K562 (cell line): ENCODE measurements around the gene FHIP1B. TPM values are rescaled to one million over a fixed set of nuclear protein-coding genes. Genes with fewer than 3 reads are reported as not detected.

Experiments used
- ASH1L ChIP-seq: fragments of 450-650 bp; IDR thresholded peaks from 2 replicates; pipeline ENCODE4 v1.6.1; 2018; ENCODE audit warnings: borderline replicate concordance, mild to moderate bottlenecking, low read depth; ENCODE audit not compliant: partially characterized antibody
- CBFA2T2 ChIP-seq: fragments of 450-650 bp; conservative IDR thresholded peaks from 2 replicates; pipeline ENCODE4 v1.6.1; 2017; ENCODE audit warnings: mild to moderate bottlenecking
- CHD2 ChIP-seq: IDR thresholded peaks from 2 replicates; pipeline ENCODE4 v1.6.1; 2011; ENCODE audit warnings: low read depth, low read length
- ESRRA ChIP-seq: fragments of 450-650 bp; IDR thresholded peaks from 2 replicates; pipeline ENCODE4 v1.6.1; 2014; ENCODE audit warnings: low read depth, mild to moderate bottlenecking, moderate library complexity, borderline replicate concordance
- ETV5 ChIP-seq: sonication (generic); formaldehyde crosslinking; IDR thresholded peaks from 2 replicates; pipeline ENCODE4 v1.4.0; 2020; ENCODE audit warnings: low read depth, mild to moderate bottlenecking, missing genetic modification reagents
- HDAC1 ChIP-seq, 2 experiments: fragments of 450-650 bp; IDR thresholded peaks; 2 replicates each; pipeline ENCODE4 v1.6.1; 2016 to 2017; ENCODE audit warnings: inconsistent platforms in 1 of 2, mild to moderate bottlenecking in 1 of 2, moderate library complexity in 1 of 2
- MTF1 ChIP-seq: fragments of 250-450 bp; sonication (Bioruptor Pico); IDR thresholded peaks from 2 replicates; pipeline ENCODE4 v1.9.0; 2021; ENCODE audit warnings: moderate library complexity, mild to moderate bottlenecking, inconsistent platforms, borderline replicate concordance
- NCOA1 ChIP-seq: fragments of 450-650 bp; IDR thresholded peaks from 2 replicates; pipeline ENCODE4 v1.6.1; 2016; ENCODE audit warnings: low read depth
- NCOR1 ChIP-seq: fragments of 450-650 bp; IDR thresholded peaks from 2 replicates; pipeline ENCODE4 v1.6.1; 2016; ENCODE audit warnings: mild to moderate bottlenecking, moderate library complexity
- NFE2L1 ChIP-seq: fragments of 450-650 bp; IDR thresholded peaks from 2 replicates; pipeline ENCODE4 v1.6.1; 2016; ENCODE audit warnings: missing genetic modification characterization, low read depth, mild to moderate bottlenecking, missing compliant biosample characterization, moderate library complexity, borderline replicate concordance
- RBM17 ChIP-seq: fragments of 200-400 bp; formaldehyde crosslinking; IDR thresholded peaks from 2 replicates; pipeline ENCODE4 v1.6.1; 2017; ENCODE audit warnings: low read depth, mild to moderate bottlenecking, low read length, borderline replicate concordance
- SREBF2 ChIP-seq: sonication (generic); formaldehyde crosslinking; IDR thresholded peaks from 2 replicates; pipeline ENCODE4 v1.4.0; 2020; ENCODE audit warnings: mild to moderate bottlenecking, missing genetic modification reagents
- TAL1 ChIP-seq: fragments of 450-650 bp; IDR thresholded peaks from 2 replicates; pipeline ENCODE4 v1.6.1; 2016; ENCODE audit warnings: mild to moderate bottlenecking
- TRIM24 ChIP-seq, 2 experiments: fragments of 450-650 bp; IDR thresholded peaks; 2 replicates each; pipeline ENCODE4 v1.6.1; 2016
- ZFPM2 ChIP-seq: fragments of 250-450 bp; sonication (Bioruptor Pico); IDR thresholded peaks from 2 replicates; pipeline ENCODE4 v1.5.1; 2022; ENCODE audit warnings: mild to moderate bottlenecking
- polyA plus RNA-seq, 8 experiments: library from polyadenylated mRNA; depleted of rRNA in 4 of 8; stranded (reverse) in 5 of 8; unstranded in 3 of 8; fragments of >200 nt; fragmentation: Nextera tagmentation in 2 of 8; fragmentation: Illumina TruSeq in 1 of 8; extraction: Ambion mirVana in 2 of 8; extraction: Trizol in 1 of 8; gene quantifications; 2 replicates each; pipeline versions ENCODE4 v1.2.1 to v1.2.3, GENCODE V29; 2011 to 2014; ENCODE audit warnings: inconsistent platforms in 1 of 8, missing spikeins in 1 of 8
- total RNA-seq, 7 experiments: library from RNA; depleted of rRNA in 6 of 7; stranded (reverse); fragments of >200 nt in 6 of 7; fragmentation: Illumina TruSeq in 2 of 7; extraction: Trizol in 2 of 7; gene quantifications; 2 replicates each; pipeline versions ENCODE4 v1.2.1 to v1.2.3, GENCODE V29; 2011 to 2021; ENCODE audit warnings: low replicate concordance in 1 of 7
- TF ChIP-seq, protein P1 (sequence below): fragments of 450-650 bp; IDR thresholded peaks from 2 replicates; pipeline ENCODE4 v1.6.1; 2016; ENCODE audit warnings: mild to moderate bottlenecking
- TF ChIP-seq, protein P2 (sequence below): fragments of 450-650 bp; formaldehyde crosslinking; IDR thresholded peaks from 2 replicates; pipeline ENCODE4 v1.4.0; 2022; ENCODE audit warnings: mild to moderate bottlenecking, moderate library complexity
- TF ChIP-seq, protein P3 (sequence below), 2 experiments: fragments of 450-650 bp in 1 of 2; sonication (generic) in 1 of 2; formaldehyde crosslinking in 1 of 2; IDR thresholded peaks; 2 replicates each; pipeline versions ENCODE4 v1.7.1 to v1.9.0; 2016 to 2022; ENCODE audit warnings: inconsistent platforms in 1 of 2, mild to moderate bottlenecking in 1 of 2, missing genetic modification reagents in 1 of 2

FHIP1B gene
- total and polyA plus RNA-seq, 9 of the 15 experiments (the other 6 are each of a cell fraction or from before 2014, with no cell fraction given): 0.94 to 24.7 (median 15.6) TPM

GRCh38 chr11:6175440-6175839 is 59.0 kb downstream of the FHIP1B start (continued):
- no peak for TF ChIP-seq HDAC1 (IDR thresholded peaks at IDR 0.05)
- TF ChIP-seq NCOA1: no peak
- TF ChIP-seq, protein P1, sequence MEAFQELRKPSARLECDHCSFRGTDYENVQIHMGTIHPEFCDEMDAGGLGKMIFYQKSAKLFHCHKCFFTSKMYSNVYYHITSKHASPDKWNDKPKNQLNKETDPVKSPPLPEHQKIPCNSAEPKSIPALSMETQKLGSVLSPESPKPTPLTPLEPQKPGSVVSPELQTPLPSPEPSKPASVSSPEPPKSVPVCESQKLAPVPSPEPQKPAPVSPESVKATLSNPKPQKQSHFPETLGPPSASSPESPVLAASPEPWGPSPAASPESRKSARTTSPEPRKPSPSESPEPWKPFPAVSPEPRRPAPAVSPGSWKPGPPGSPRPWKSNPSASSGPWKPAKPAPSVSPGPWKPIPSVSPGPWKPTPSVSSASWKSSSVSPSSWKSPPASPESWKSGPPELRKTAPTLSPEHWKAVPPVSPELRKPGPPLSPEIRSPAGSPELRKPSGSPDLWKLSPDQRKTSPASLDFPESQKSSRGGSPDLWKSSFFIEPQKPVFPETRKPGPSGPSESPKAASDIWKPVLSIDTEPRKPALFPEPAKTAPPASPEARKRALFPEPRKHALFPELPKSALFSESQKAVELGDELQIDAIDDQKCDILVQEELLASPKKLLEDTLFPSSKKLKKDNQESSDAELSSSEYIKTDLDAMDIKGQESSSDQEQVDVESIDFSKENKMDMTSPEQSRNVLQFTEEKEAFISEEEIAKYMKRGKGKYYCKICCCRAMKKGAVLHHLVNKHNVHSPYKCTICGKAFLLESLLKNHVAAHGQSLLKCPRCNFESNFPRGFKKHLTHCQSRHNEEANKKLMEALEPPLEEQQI: no peak
- peak; percentile 16 to 37; a peak in 1 of 4 replicates for TF ChIP-seq TRIM24 (IDR thresholded peaks at IDR 0.05)
- TF ChIP-seq, protein P2, sequence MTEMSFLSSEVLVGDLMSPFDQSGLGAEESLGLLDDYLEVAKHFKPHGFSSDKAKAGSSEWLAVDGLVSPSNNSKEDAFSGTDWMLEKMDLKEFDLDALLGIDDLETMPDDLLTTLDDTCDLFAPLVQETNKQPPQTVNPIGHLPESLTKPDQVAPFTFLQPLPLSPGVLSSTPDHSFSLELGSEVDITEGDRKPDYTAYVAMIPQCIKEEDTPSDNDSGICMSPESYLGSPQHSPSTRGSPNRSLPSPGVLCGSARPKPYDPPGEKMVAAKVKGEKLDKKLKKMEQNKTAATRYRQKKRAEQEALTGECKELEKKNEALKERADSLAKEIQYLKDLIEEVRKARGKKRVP (CRISPR knock-in tag): no peak
- TF ChIP-seq RBM17: no peak
- no peak for TF ChIP-seq ESRRA
- TF ChIP-seq SREBF2 (CRISPR knock-in tag): no peak
- TF ChIP-seq ETV5 (CRISPR knock-in tag): no peak
- TF ChIP-seq, protein P3, sequence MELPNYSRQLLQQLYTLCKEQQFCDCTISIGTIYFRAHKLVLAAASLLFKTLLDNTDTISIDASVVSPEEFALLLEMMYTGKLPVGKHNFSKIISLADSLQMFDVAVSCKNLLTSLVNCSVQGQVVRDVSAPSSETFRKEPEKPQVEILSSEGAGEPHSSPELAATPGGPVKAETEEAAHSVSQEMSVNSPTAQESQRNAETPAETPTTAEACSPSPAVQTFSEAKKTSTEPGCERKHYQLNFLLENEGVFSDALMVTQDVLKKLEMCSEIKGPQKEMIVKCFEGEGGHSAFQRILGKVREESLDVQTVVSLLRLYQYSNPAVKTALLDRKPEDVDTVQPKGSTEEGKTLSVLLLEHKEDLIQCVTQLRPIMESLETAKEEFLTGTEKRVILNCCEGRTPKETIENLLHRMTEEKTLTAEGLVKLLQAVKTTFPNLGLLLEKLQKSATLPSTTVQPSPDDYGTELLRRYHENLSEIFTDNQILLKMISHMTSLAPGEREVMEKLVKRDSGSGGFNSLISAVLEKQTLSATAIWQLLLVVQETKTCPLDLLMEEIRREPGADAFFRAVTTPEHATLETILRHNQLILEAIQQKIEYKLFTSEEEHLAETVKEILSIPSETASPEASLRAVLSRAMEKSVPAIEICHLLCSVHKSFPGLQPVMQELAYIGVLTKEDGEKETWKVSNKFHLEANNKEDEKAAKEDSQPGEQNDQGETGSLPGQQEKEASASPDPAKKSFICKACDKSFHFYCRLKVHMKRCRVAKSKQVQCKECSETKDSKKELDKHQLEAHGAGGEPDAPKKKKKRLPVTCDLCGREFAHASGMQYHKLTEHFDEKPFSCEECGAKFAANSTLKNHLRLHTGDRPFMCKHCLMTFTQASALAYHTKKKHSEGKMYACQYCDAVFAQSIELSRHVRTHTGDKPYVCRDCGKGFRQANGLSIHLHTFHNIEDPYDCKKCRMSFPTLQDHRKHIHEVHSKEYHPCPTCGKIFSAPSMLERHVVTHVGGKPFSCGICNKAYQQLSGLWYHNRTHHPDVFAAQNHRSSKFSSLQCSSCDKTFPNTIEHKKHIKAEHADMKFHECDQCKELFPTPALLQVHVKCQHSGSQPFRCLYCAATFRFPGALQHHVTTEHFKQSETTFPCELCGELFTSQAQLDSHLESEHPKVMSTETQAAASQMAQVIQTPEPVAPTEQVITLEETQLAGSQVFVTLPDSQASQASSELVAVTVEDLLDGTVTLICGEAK (IDR thresholded peaks at IDR 0.05): no peak
- TF ChIP-seq, protein P3 (CRISPR knock-in tag; IDR thresholded peaks at IDR 0.05): no peak
- TF ChIP-seq NCOR1: peak; percentile 10; the same call in 1 of the 2 replicates
- no peak for TF ChIP-seq ZFPM2 (CRISPR knock-in tag)
- TF ChIP-seq CHD2: no peak
- no peak for TF ChIP-seq NFE2L1 (tag)
- no peak for TF ChIP-seq ASH1L
- TF ChIP-seq TAL1: peak; percentile 60
- TF ChIP-seq CBFA2T2: peak; percentile 55
- TF ChIP-seq MTF1 (CRISPR knock-in tag): no peak
